DND-41 (cell line): ENCODE measurements around the gene TMPO.

Source experiments
- EZH2 ChIP-seq: IDR thresholded peaks from 3 replicates; pipeline ENCODE4 v1.6.1; 2012; ENCODE audit warnings: borderline replicate concordance, low read depth, mild to moderate bottlenecking, moderate library complexity, low read length, inconsistent platforms; ENCODE audit not compliant: severe bottlenecking
- TF ChIP-seq, protein P1 (sequence below): IDR thresholded peaks from 2 replicates; pipeline ENCODE4 v1.5.1; 2012; ENCODE audit warnings: borderline replicate concordance, low read length, moderate library complexity, mild to moderate bottlenecking; ENCODE audit not compliant: poor library complexity, severe bottlenecking; ENCODE audit errors: extremely low read depth

DNA sequence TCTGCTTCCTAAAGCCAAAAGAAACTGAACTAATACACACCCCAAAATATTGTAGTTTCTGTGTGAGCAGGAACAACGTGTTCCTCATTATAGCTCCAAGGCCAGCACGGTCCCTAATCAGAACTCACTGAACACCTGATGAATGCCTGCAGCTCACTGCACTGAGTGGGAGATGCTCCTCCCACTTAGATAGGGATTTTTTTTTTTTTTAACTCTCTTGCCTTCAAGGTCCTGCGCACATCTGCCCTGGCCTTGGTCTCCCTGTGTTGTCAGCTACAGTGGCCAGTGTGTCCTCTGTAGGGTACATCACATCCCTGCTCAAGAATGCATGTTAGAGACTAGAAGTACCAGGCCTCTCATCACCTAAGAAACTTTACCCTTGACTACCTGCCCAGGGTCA, 44.3 kb upstream of the TMPO start:
- TF ChIP-seq, protein P1, sequence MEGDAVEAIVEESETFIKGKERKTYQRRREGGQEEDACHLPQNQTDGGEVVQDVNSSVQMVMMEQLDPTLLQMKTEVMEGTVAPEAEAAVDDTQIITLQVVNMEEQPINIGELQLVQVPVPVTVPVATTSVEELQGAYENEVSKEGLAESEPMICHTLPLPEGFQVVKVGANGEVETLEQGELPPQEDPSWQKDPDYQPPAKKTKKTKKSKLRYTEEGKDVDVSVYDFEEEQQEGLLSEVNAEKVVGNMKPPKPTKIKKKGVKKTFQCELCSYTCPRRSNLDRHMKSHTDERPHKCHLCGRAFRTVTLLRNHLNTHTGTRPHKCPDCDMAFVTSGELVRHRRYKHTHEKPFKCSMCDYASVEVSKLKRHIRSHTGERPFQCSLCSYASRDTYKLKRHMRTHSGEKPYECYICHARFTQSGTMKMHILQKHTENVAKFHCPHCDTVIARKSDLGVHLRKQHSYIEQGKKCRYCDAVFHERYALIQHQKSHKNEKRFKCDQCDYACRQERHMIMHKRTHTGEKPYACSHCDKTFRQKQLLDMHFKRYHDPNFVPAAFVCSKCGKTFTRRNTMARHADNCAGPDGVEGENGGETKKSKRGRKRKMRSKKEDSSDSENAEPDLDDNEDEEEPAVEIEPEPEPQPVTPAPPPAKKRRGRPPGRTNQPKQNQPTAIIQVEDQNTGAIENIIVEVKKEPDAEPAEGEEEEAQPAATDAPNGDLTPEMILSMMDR, result no peak
- no peak for TF ChIP-seq EZH2
